AG04450 (cell line): ENCODE results near the gene MYO7B. TPM values are rescaled to one million over a fixed set of nuclear protein-coding genes. Genes with fewer than 3 reads are reported as not detected.
"Not testable (repeated sequence)": the region's sequence is repeated elsewhere in the genome, so short reads cannot be mapped to it uniquely, and the experiment has no call there.

Experiments
- CTCF ChIA-PET: fragments of 300-600, 350-600 bp; formaldehyde crosslinking; extraction: SDS; loops from one replicate; lab custom pipeline; 2022; ENCODE audit warnings: antibody characterized with exemption, inconsistent platforms; lab: Charles Lee
- POLR2A ChIA-PET: fragments of 350-600 bp; formaldehyde crosslinking; extraction: SDS; loops from one replicate; lab custom pipeline; 2021; ENCODE audit warnings: antibody characterized with exemption, inconsistent platforms; lab: Yijun Ruan, JAX
- DNase-seq: peaks from one replicate; pipeline ENCODE4 v3.0.0-alpha.2; 2011; ENCODE audit warnings: low read depth, low spot score
- H3K27ac ChIP-seq: one replicate; pipeline ENCODE4 v1.5.1; 2012; ENCODE audit warnings: low read depth, low read length, control low read depth
- H3K27me3 ChIP-seq: one replicate; pipeline ENCODE4 v1.6.0; 2012; ENCODE audit warnings: low read length; ENCODE audit not compliant: control insufficient read depth, insufficient read depth
- H3K4me3 ChIP-seq: 2 replicates; pipeline ENCODE4 v1.5.1; 2011; ENCODE audit warnings: mild to moderate bottlenecking, low read depth, low read length, control low read depth
- H3K9me3 ChIP-seq: 2 replicates; pipeline ENCODE4 v1.5.1; 2012; ENCODE audit warnings: low read length; ENCODE audit not compliant: control insufficient read depth, insufficient read depth
- CTCF ChIP-seq: IDR thresholded peaks from 2 replicates; pipeline ENCODE4 v1.5.1; 2011; ENCODE audit warnings: low read depth, low read length, control low read depth, inconsistent platforms
- polyA plus RNA-seq: library from polyadenylated mRNA; depleted of rRNA; stranded (reverse); fragments of >200 nt; gene quantifications from 2 replicates; pipeline ENCODE4 v1.2.3, GENCODE V29; 2011

The MYO7B gene
- polyA plus RNA-seq, 1 experiment: 0.02 TPM

- TF ChIP-seq CTCF: no peak
- Histone ChIP-seq H3K27ac (no peak overlapping the region), H3K27me3 (peaks cover 17% of the 10 kb centered on the region), H3K4me3 (no peak overlapping the region), H3K9me3 (no peaks in the 10 kb centered on the region)
- no peak for DNase-seq
- CTCF ChIA-PET: no interaction called here
- POLR2A ChIA-PET: no interaction called here
Measured at GRCh38 chr2:127569666-127570065, 34.2 kb downstream of the MYO7B start.

GRCh38 chr2:127570282-127571250 lies 35.1 kb downstream of the MYO7B start:
- Histone ChIP-seq H3K4me3 (no peak overlapping the region), H3K9me3 (no peaks in the 10 kb centered on the region), H3K27me3 (peaks cover 17% of the 10 kb centered on the region), H3K27ac (no peak overlapping the region)
- TF ChIP-seq CTCF: no peak
- DNase-seq: no peak
- CTCF ChIA-PET: no interaction called here
- POLR2A ChIA-PET: no interaction called here

- H3K27ac ChIP-seq, H3K4me3 ChIP-seq, DNase-seq, CTCF ChIA-PET, POLR2A ChIA-PET, H3K9me3 ChIP-seq: not testable (repeated sequence)
- H3K27me3 ChIP-seq: peaks cover 17% of the 10 kb centered on the region
Measured at GRCh38 chr2:127572352-127572751, 36.9 kb downstream of the MYO7B start.

- POLR2A ChIA-PET: no interaction called here
- CTCF ChIA-PET: no interaction called here
- Histone ChIP-seq H3K9me3 (no peaks in the 10 kb centered on the region; the same call in 1 of the 2 replicates), H3K4me3 (no peak overlapping the region), H3K27me3 (peaks cover 15% of the 10 kb centered on the region), H3K27ac (no peak overlapping the region)
- no peak for TF ChIP-seq CTCF
- no peak for DNase-seq
Measured at GRCh38 chr2:127572841-127573240, 37.4 kb downstream of the MYO7B start.

GRCh38 chr2:127573298-127573697 lies 37.8 kb downstream of the MYO7B start:
- CTCF ChIA-PET: no interaction called here
- no peak overlapping the region for H3K27ac ChIP-seq
- TF ChIP-seq CTCF: no peak
- peaks cover 15% of the 10 kb centered on the region for H3K27me3 ChIP-seq
- DNase-seq: no peak
- H3K9me3 ChIP-seq: no peaks in the 10 kb centered on the region; the same call in 1 of the 2 replicates
- no peak overlapping the region for H3K4me3 ChIP-seq
- POLR2A ChIA-PET: no interaction called here
